OCI-LY7 (cell line): Measurements from ENCODE around the gene PHOSPHO2.

Experiments used
- CTCF ChIP-seq: fragments of 200-600 bp; sonication (generic); conservative IDR thresholded peaks from 2 replicates; pipeline ENCODE4 v1.5.1; 2014; ENCODE audit warnings: mild to moderate bottlenecking, antibody characterized with exemption, low read length, moderate library complexity, mixed read lengths
- EZH2phosphoT487 ChIP-seq: fragments of 200-600 bp; sonication (generic); IDR thresholded peaks from 2 replicates; pipeline ENCODE4 v1.6.1; 2018; ENCODE audit warnings: low read depth, borderline replicate concordance, mild to moderate bottlenecking, mixed run types, antibody characterized with exemption, low read length, moderate library complexity, mixed read lengths

- no peak for TF ChIP-seq CTCF
- no peak for TF ChIP-seq EZH2phosphoT487
These were observed 44.4 kb downstream of the PHOSPHO2 start for GRCh38 chr2:169738566-169739229.
